H1 (cell line): ENCODE data around the gene UFD1. TPM values are rescaled to one million over a fixed set of nuclear protein-coding genes. Genes with fewer than 3 reads are reported as not detected.

Experiments
- ASH2L ChIP-seq: fragments of 200-600, 300-600 bp; sonication (generic); IDR thresholded peaks from one replicate; pipeline ENCODE4 v1.7.1; 2017; ENCODE audit warnings: low read length
- CBX5 ChIP-seq: fragments of 300-800, 300-1000 bp; sonication (generic); IDR thresholded peaks from 2 replicates; pipeline ENCODE4 v1.7.1; 2016; ENCODE audit warnings: antibody characterized with exemption, low read length, low read depth
- CTBP2 ChIP-seq: IDR thresholded peaks from 2 replicates; pipeline ENCODE4 v1.7.0; 2011; ENCODE audit warnings: borderline replicate concordance, mild to moderate bottlenecking, moderate library complexity, mixed read lengths, low read length; ENCODE audit not compliant: insufficient read depth, insufficient read length
- EZH2 ChIP-seq: fragments of 200-600 bp; sonication (generic); IDR thresholded peaks from 2 replicates; pipeline ENCODE4 v1.7.1; 2012; ENCODE audit warnings: low read depth, mild to moderate bottlenecking, moderate library complexity, low read length, inconsistent platforms; ENCODE audit not compliant: severe bottlenecking
- JUN ChIP-seq: IDR thresholded peaks from 2 replicates; pipeline ENCODE4 v1.6.1; 2011; ENCODE audit warnings: low read depth, mild to moderate bottlenecking, improper control_type of control experiment, low read length
- POLR2A ChIP-seq, 2 experiments: IDR thresholded peaks; 1 replicate in 1 of 2; 2 replicates in 1 of 2; pipeline ENCODE4 v1.6.1; 2011; ENCODE audit warnings: low read depth in 2 of 2, low read length in 2 of 2, mild to moderate bottlenecking in 2 of 2; ENCODE audit errors: control extremely low read depth in 1 of 2
- RNF2 ChIP-seq: fragments of 200-900, 300-1000 bp; sonication (generic); IDR thresholded peaks from 2 replicates; pipeline ENCODE4 v1.7.1; 2016; ENCODE audit warnings: borderline replicate concordance, low read depth, mild to moderate bottlenecking, antibody characterized with exemption, low read length; ENCODE audit not compliant: poor library complexity, severe bottlenecking; ENCODE audit errors: missing control alignments
- TBP ChIP-seq: IDR thresholded peaks from 2 replicates; pipeline ENCODE4 v1.6.1; 2011; ENCODE audit warnings: low read depth, low read length, improper control_type of control experiment
- TCF12 ChIP-seq: IDR thresholded peaks from 2 replicates; pipeline ENCODE4 v1.6.1; 2011; ENCODE audit warnings: low read depth, mild to moderate bottlenecking, low read length
- polyA plus RNA-seq, 7 experiments: library from polyadenylated mRNA; depleted of rRNA in 3 of 7; stranded (reverse) in 5 of 7; unstranded in 2 of 7; fragments of >200 nt in 5 of 7; fragments of 200-250 nt in 2 of 7; gene quantifications; 1 replicate in 5 of 7; 2 replicates in 1 of 7; 4 replicates in 1 of 7; pipeline versions ENCODE4 v1.2.1 to v1.2.3, GENCODE V29; 2011 to 2013; ENCODE audit warnings: missing spikeins in 2 of 7, mixed read lengths in 2 of 7
- total RNA-seq: library from RNA; stranded (reverse); fragmentation: NEBNext Ultra II Directional; extraction: Animal tissue kit (Norgen Biotek cat#: 25700); gene quantifications from 2 replicates; pipeline ENCODE4 v1.2.1, GENCODE V29; 2021
- TF ChIP-seq, protein P1 (sequence below): IDR thresholded peaks from 2 replicates; pipeline ENCODE4 v1.6.1; 2011; ENCODE audit warnings: low read depth, mild to moderate bottlenecking, low read length; ENCODE audit not compliant: insufficient read depth

The UFD1 gene
- total and polyA plus RNA-seq, 2 of the 8 experiments (the other 6 are each of a cell fraction or from before 2014, with no cell fraction given), result 74.6 to 116 TPM

DNA sequence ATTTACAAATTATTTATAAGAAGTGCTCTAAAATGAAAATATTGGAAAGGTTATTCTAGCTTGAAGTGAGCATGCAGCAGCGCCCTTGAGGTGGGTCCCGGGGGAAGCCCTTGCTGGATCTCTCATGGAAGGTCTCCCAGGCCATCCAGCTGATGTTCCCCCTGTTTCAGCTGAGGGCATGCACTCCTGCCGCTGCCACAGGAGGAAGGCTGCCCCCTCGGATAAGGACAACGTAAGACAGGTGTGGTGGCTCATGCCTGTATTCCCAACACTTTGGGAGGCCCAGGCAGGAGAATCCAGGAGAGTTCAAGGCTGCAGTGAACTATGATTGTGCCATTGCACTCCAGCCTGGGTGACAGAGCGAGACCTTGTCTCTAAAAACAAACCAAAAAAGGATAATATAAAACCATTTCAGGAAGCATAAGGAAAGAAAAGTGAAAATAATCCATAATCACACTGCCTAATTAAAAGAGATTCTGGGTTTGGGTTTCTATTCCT lies 15.7 kb upstream of the UFD1 start (continued):
- no peak for TF ChIP-seq ASH2L
- no peak for TF ChIP-seq TCF12
- no peak for TF ChIP-seq CTBP2
- TF ChIP-seq, protein P1, sequence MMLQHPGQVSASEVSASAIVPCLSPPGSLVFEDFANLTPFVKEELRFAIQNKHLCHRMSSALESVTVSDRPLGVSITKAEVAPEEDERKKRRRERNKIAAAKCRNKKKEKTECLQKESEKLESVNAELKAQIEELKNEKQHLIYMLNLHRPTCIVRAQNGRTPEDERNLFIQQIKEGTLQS, result no peak
- no peak for TF ChIP-seq CBX5
- no peak for TF ChIP-seq RNF2
- TF ChIP-seq EZH2, result no peak
- no peak for TF ChIP-seq POLR2A (IDR thresholded peaks at IDR 0.05; ENCODE audit: control extremely low read depth in 1 of 2, low read depth in 2 of 2, low read length in 2 of 2)
- TF ChIP-seq TBP, result no peak
- TF ChIP-seq JUN, result no peak
